ENCODE data around the gene TUBB2B. TPM values are rescaled to one million over a fixed set of nuclear protein-coding genes. Genes with fewer than 3 reads are reported as not detected.
"Not testable (repeated sequence)": the region's sequence is repeated elsewhere in the genome, so short reads cannot be mapped to it uniquely, and the experiment has no call there.

Gene TUBB2B
- polyA plus RNA-seq, 1 experiment = 4.7 TPM

- CTCF ChIA-PET = interaction anchor here (0.6 to 0.9 kb wide), 3 partner anchors 9 to 69 kb away, joined by 3 read pairs; no protein-coding TSS in a partner anchor
- POLR2A ChIA-PET = interaction anchor here (0.7 kb wide), 1 partner anchor 615 kb away, joined by 3 read pairs; no protein-coding TSS in a partner anchor
Observed at GRCh38 chr6:3194535-3195419, 32.7 kb downstream of the TUBB2B start.

GRCh38 chr6:3193102-3193849 lies 34.2 kb downstream of the TUBB2B start:
- ChIA-PET POLR2A (no interaction called here), CTCF (no interaction called here)
- Histone ChIP-seq H3K27me3 (ENCODE audit: control insufficient read depth, insufficient read depth, low read length) (peaks cover 6% of the 10 kb centered on the region), H3K9me3 (ENCODE audit: control insufficient read depth, insufficient read depth, low read length) (0 out of 2 replicates have a peak, but pooled peaks cover 2% of the 10 kb centered on the region), H3K4me3 (ENCODE audit: low read depth, low read length) (no peak overlapping the region), H3K27ac (ENCODE audit: low read depth, low read length) (no peak overlapping the region)
- TF ChIP-seq CTCF (IDR thresholded peaks at IDR 0.05; ENCODE audit: low read depth, low read length) = no peak
- DNase-seq (ENCODE audit: low read depth, low spot score) = no peak

More at GRCh38 chr6:3194535-3195419, 32.7 kb downstream of the TUBB2B start:
- H3K27ac ChIP-seq (ENCODE audit: low read depth, low read length) = no peak overlapping the region
- no peak for TF ChIP-seq CTCF (IDR thresholded peaks at IDR 0.05; ENCODE audit: low read depth, low read length)
- H3K4me3 ChIP-seq (ENCODE audit: low read depth, low read length) = no peak overlapping the region
- H3K9me3 ChIP-seq (ENCODE audit: control insufficient read depth, insufficient read depth, low read length) = 0 out of 2 replicates have a peak, but pooled peaks cover 5% of the 10 kb centered on the region
- peaks cover 4% of the 10 kb centered on the region for H3K27me3 ChIP-seq (ENCODE audit: control insufficient read depth, insufficient read depth, low read length)
- no peak for DNase-seq (ENCODE audit: low read depth, low spot score)

- DNase-seq (ENCODE audit: low read depth, low spot score) = no peak
- CTCF ChIA-PET = no interaction called here
- Histone ChIP-seq H3K4me3 (ENCODE audit: low read depth, low read length) (no peak overlapping the region), H3K27me3 (ENCODE audit: control insufficient read depth, insufficient read depth, low read length) (peaks cover 17% of the 10 kb centered on the region), H3K9me3 (ENCODE audit: control insufficient read depth, insufficient read depth, low read length) (0 out of 2 replicates have a peak, but pooled peaks cover 2% of the 10 kb centered on the region), H3K27ac (ENCODE audit: low read depth, low read length) (no peak overlapping the region)
- no peak for TF ChIP-seq CTCF (IDR thresholded peaks at IDR 0.05; ENCODE audit: low read depth, low read length)
- POLR2A ChIA-PET = no interaction called here
Observed at GRCh38 chr6:3190779-3191178, 36.7 kb downstream of the TUBB2B start.

GRCh38 chr6:3190056-3190455 lies 37.4 kb downstream of the TUBB2B start:
- POLR2A ChIA-PET = no interaction called here
- CTCF ChIA-PET = no interaction called here
- Histone ChIP-seq H3K27me3 (ENCODE audit: control insufficient read depth, insufficient read depth, low read length) (peaks cover 16% of the 10 kb centered on the region), H3K4me3 (ENCODE audit: low read depth, low read length) (no peak overlapping the region), H3K27ac (ENCODE audit: low read depth, low read length) (no peak overlapping the region), H3K9me3 (ENCODE audit: control insufficient read depth, insufficient read depth, low read length) (0 out of 2 replicates have a peak, but pooled peaks cover 2% of the 10 kb centered on the region)
- no peak for DNase-seq (ENCODE audit: low read depth, low spot score)
- TF ChIP-seq CTCF (IDR thresholded peaks at IDR 0.05; ENCODE audit: low read depth, low read length) = no peak

GRCh38 chr6:3189192-3189591 lies 38.3 kb downstream of the TUBB2B start:
- H3K4me3 ChIP-seq (ENCODE audit: low read depth, low read length); CTCF ChIA-PET; DNase-seq (ENCODE audit: low read depth, low spot score); H3K9me3 ChIP-seq (ENCODE audit: control insufficient read depth, insufficient read depth, low read length); H3K27ac ChIP-seq (ENCODE audit: low read depth, low read length): not testable (repeated sequence)
- H3K27me3 ChIP-seq (ENCODE audit: control insufficient read depth, insufficient read depth, low read length) = peaks cover 23% of the 10 kb centered on the region
- POLR2A ChIA-PET = interaction anchor here (0.7 kb wide), 1 partner anchor 32 kb away, joined by 3 read pairs; the partner anchor contains the start of gene TUBB2A

Data from AG04450 (cell line).